ENCODE measurements around the gene APBB2.
A peak's percentile ranks its signal among the peaks of the same experiment; 100 is the strongest.

Gene APBB2

GRCh38 chr4:41236508-41236907 lies 22.2 kb upstream of the APBB2 start:
- DNase-seq = no peak
- Histone ChIP-seq H3K9me3 (ENCODE audit: severe bottlenecking) (no peaks in the 10 kb centered on the region), H3K27me3 (ENCODE audit: insufficient read depth, low read depth, severe bottlenecking) (no peaks in the 10 kb centered on the region), H3K36me3 (no peaks in the 10 kb centered on the region), H3K4me3 (ENCODE audit: low read depth, low read length) (no peak overlapping the region), H3K27ac (no peak overlapping the region)
- TF ChIP-seq, protein P1, sequence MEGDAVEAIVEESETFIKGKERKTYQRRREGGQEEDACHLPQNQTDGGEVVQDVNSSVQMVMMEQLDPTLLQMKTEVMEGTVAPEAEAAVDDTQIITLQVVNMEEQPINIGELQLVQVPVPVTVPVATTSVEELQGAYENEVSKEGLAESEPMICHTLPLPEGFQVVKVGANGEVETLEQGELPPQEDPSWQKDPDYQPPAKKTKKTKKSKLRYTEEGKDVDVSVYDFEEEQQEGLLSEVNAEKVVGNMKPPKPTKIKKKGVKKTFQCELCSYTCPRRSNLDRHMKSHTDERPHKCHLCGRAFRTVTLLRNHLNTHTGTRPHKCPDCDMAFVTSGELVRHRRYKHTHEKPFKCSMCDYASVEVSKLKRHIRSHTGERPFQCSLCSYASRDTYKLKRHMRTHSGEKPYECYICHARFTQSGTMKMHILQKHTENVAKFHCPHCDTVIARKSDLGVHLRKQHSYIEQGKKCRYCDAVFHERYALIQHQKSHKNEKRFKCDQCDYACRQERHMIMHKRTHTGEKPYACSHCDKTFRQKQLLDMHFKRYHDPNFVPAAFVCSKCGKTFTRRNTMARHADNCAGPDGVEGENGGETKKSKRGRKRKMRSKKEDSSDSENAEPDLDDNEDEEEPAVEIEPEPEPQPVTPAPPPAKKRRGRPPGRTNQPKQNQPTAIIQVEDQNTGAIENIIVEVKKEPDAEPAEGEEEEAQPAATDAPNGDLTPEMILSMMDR (IDR thresholded peaks at IDR 0.05; ENCODE audit: low read depth, low read length) = no peak

GRCh38 chr4:41236032-41236431 lies 21.7 kb upstream of the APBB2 start:
- Histone ChIP-seq H3K27ac (no peak overlapping the region), H3K36me3 (no peaks in the 10 kb centered on the region)
- DNase-seq = no peak

GRCh38 chr4:41232856-41233255 lies 18.5 kb upstream of the APBB2 start:
- Histone ChIP-seq H3K4me3 (ENCODE audit: low read depth, low read length) (no peak overlapping the region), H3K27ac (no peak overlapping the region), H3K9me3 (ENCODE audit: severe bottlenecking) (no peaks in the 10 kb centered on the region), H3K27me3 (ENCODE audit: insufficient read depth, low read depth, severe bottlenecking) (no peaks in the 10 kb centered on the region), H3K36me3 (no peaks in the 10 kb centered on the region)
- TF ChIP-seq, protein P1 (IDR thresholded peaks at IDR 0.05; ENCODE audit: low read depth, low read length) = no peak
- no peak for DNase-seq

More at GRCh38 chr4:41236032-41236431, 21.7 kb upstream of the APBB2 start:
- H3K27me3 ChIP-seq (ENCODE audit: insufficient read depth, low read depth, severe bottlenecking) = no peaks in the 10 kb centered on the region
- H3K9me3 ChIP-seq (ENCODE audit: severe bottlenecking) = no peaks in the 10 kb centered on the region
- TF ChIP-seq, protein P1 (IDR thresholded peaks at IDR 0.05; ENCODE audit: low read depth, low read length) = no peak
- no peak overlapping the region for H3K4me3 ChIP-seq (ENCODE audit: low read depth, low read length)

DNA sequence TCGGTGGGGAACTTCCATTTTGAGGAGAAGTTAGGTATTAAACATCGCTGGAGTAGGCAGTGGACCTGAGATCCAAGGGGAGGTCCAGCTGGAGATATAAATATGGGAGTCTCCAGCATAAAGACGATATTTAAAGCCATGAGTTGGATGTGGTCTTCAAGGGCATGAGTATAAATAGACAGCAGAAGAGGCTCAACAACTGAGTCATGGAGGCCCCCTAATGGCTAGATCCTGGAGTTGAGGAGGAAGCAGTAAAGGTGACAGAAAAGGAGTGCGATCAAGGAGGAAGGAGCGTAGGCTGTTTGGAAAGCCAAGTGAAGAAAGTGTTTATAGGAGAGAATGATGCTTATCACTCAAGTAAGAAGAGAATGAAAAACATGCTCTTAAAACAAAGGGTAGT lies 18.1 kb upstream of the APBB2 start:
- no peaks in the 10 kb centered on the region for H3K9me3 ChIP-seq (ENCODE audit: severe bottlenecking)
- DNase-seq = no peak
- TF ChIP-seq, protein P1 (IDR thresholded peaks at IDR 0.05; ENCODE audit: low read depth, low read length) = peak; percentile 28; the same call in 1 of the 2 replicates
- H3K27ac ChIP-seq = no peak overlapping the region
- H3K27me3 ChIP-seq (ENCODE audit: insufficient read depth, low read depth, severe bottlenecking) = no peaks in the 10 kb centered on the region
- no peaks in the 10 kb centered on the region for H3K36me3 ChIP-seq
- no peak overlapping the region for H3K4me3 ChIP-seq (ENCODE audit: low read depth, low read length)

DNA sequence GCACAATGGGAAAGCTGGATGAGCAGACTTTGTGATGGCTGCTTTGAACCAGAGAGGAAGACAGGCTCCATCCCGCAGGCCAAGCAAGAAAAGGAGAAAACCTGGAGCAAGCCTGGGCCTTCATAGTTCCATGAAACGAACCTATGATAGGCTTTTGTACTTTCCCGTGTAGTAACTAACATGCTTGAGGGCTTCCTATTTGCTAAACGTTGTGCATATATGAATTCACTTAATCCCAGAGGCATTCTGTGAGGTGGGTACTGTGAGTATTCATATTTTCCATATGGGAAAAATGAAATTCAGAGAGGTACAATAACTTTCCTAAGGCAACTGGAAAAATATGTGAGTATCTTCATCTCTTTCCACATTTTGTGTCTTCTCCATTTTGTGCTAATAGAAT lies 13.6 kb upstream of the APBB2 start:
- H3K27ac ChIP-seq = no peak overlapping the region
- no peaks in the 10 kb centered on the region for H3K27me3 ChIP-seq (ENCODE audit: insufficient read depth, low read depth, severe bottlenecking)
- H3K4me3 ChIP-seq (ENCODE audit: low read depth, low read length) = no peak overlapping the region
- no peak for DNase-seq
- H3K9me3 ChIP-seq (ENCODE audit: severe bottlenecking) = no peaks in the 10 kb centered on the region
- H3K36me3 ChIP-seq = no peaks in the 10 kb centered on the region
- TF ChIP-seq, protein P1 (IDR thresholded peaks at IDR 0.05; ENCODE audit: low read depth, low read length) = no peak

Data from WERI-Rb-1 (cell line).